GM12878 (cell line): ENCODE results near the gene ACP4. TPM values are rescaled to one million over a fixed set of nuclear protein-coding genes. Genes with fewer than 3 reads are reported as not detected.
A peak's percentile ranks its signal among the peaks of the same experiment; 100 is the strongest.

Source experiments
- ATAC-seq: fragments of 200-7000 bp; cut with Tn5 transposase; 3 replicates; pipeline ENCODE4 v1.9.1; 2020; ENCODE audit warnings: mild to moderate bottlenecking, moderate library complexity
- BruUV-seq: library from RNA; stranded (reverse); fragments of 400-500 nt; replicated peaks from 2 replicates; lab custom pipeline; 2021; lab: Mats Ljungman, UMichigan
- CTCF ChIA-PET: fragments of 300-600 bp; sonication (Branson Sonifier 250); formaldehyde crosslinking; extraction: SDS; loops from one replicate; lab custom pipeline; 2021; ENCODE audit warnings: inconsistent platforms; lab: Yijun Ruan, JAX
- POLR2A ChIA-PET: fragments of 350-600 bp; formaldehyde crosslinking; extraction: SDS; loops from one replicate; lab custom pipeline; 2021; ENCODE audit warnings: inconsistent platforms; lab: Charles Lee
- RAD21 ChIA-PET: fragments of 300-600 bp; sonication (Branson Sonifier 250); formaldehyde crosslinking; loops from one replicate; lab custom pipeline; 2023; ENCODE audit warnings: antibody characterized with exemption; ENCODE audit not compliant: unreplicated experiment; lab: Charles Lee
- SMC1A ChIA-PET: fragments of 300-600 bp; sonication (Branson Sonifier 250); formaldehyde crosslinking; loops from one replicate; lab custom pipeline; 2023; ENCODE audit not compliant: unreplicated experiment, uncharacterized antibody; lab: Charles Lee
- DNase-seq: peaks from one replicate; pipeline ENCODE4 v3.0.0-alpha.2; 2011; ENCODE audit warnings: low read depth, low spot score
- FAIRE-seq: peaks from 3 replicates; lab custom pipeline; 2011; peaks lifted over from hg19 to GRCh38; lab: Jason Lieb, UNC
- H2AFZ ChIP-seq: 2 replicates; pipeline ENCODE4 v1.6.0; 2011; ENCODE audit warnings: low read depth, low read length, control low read depth; ENCODE audit not compliant: control insufficient read depth
- H3K27ac ChIP-seq: 2 replicates; pipeline ENCODE4 v1.5.1; 2011; ENCODE audit warnings: control low read depth; ENCODE audit not compliant: control insufficient read depth, insufficient read depth
- H3K27me3 ChIP-seq, 2 experiments: replicated peaks in 1 of 2; 2 replicates each; pipeline versions ENCODE4 v1.6.0 to v1.6.1; 2011; ENCODE audit warnings: low read length in 1 of 2; ENCODE audit not compliant: control insufficient read depth in 2 of 2, insufficient read depth in 2 of 2
- H3K36me3 ChIP-seq, 2 experiments: 2 replicates each; pipeline ENCODE4 v1.5.1; 2011; ENCODE audit warnings: low read length in 1 of 2; ENCODE audit not compliant: control insufficient read depth in 2 of 2, insufficient read depth in 2 of 2
- H3K4me1 ChIP-seq: 2 replicates; pipeline ENCODE4 v1.6.1; 2011; ENCODE audit warnings: mild to moderate bottlenecking, low read length, moderate library complexity, mixed read lengths; ENCODE audit not compliant: control insufficient read depth, insufficient read depth
- H3K4me2 ChIP-seq: 2 replicates; pipeline ENCODE4 v1.6.0; 2011; ENCODE audit warnings: control low read depth; ENCODE audit not compliant: control insufficient read depth, insufficient read depth
- H3K4me3 ChIP-seq: fragments of 200-600 bp; sonication (generic); 2 replicates; pipeline ENCODE4 v1.5.1; 2016
- H3K79me2 ChIP-seq: 2 replicates; pipeline ENCODE4 v1.6.0; 2011; ENCODE audit warnings: low read length; ENCODE audit not compliant: control insufficient read depth, insufficient read depth
- H3K9ac ChIP-seq: 2 replicates; pipeline ENCODE4 v1.8.0; 2011; ENCODE audit warnings: low read length, control low read depth, mixed read lengths; ENCODE audit not compliant: control insufficient read depth, insufficient read depth
- H3K9me3 ChIP-seq: replicated peaks from 3 replicates; pipeline ENCODE4 v1.5.1; 2011; ENCODE audit warnings: mild to moderate bottlenecking, low read length; ENCODE audit not compliant: control insufficient read depth, insufficient read depth
- H4K20me1 ChIP-seq: 2 replicates; pipeline ENCODE4 v1.6.0; 2011; ENCODE audit not compliant: control insufficient read depth, insufficient read depth
- EP300 ChIP-seq, 2 experiments: fragments of 150-350 bp in 1 of 2; IDR thresholded peaks; 2 replicates each; pipeline ENCODE4 v1.6.1; 2011 to 2012; ENCODE audit warnings: low read depth in 2 of 2, low read length in 2 of 2, borderline replicate concordance in 1 of 2, improper control_type of control experiment in 1 of 2, inconsistent platforms in 1 of 2; ENCODE audit not compliant: control insufficient read depth in 1 of 2
- EZH2 ChIP-seq: IDR thresholded peaks from 2 replicates; pipeline ENCODE4 v1.6.1; 2012; ENCODE audit warnings: low read depth, mild to moderate bottlenecking, control low read depth, inconsistent platforms, low read length, borderline replicate concordance; ENCODE audit not compliant: control insufficient read depth
- FOXK2 ChIP-seq: fragments of 450-650 bp; IDR thresholded peaks from 2 replicates; pipeline ENCODE4 v1.6.1; 2017; ENCODE audit warnings: mild to moderate bottlenecking, moderate library complexity
- MYB ChIP-seq: fragments of 150-350 bp; IDR thresholded peaks from 2 replicates; pipeline ENCODE4 v1.6.1; 2014; ENCODE audit warnings: mild to moderate bottlenecking, low read depth, low read length, borderline replicate concordance
- PAX8 ChIP-seq: fragments of 450-650 bp; IDR thresholded peaks from 2 replicates; pipeline ENCODE4 v1.6.1; 2017; ENCODE audit warnings: mild to moderate bottlenecking, moderate library complexity
- RB1 ChIP-seq: fragments of 450-650 bp; formaldehyde crosslinking; IDR thresholded peaks from 2 replicates; pipeline ENCODE4 v1.6.1; 2017; ENCODE audit warnings: mild to moderate bottlenecking, borderline replicate concordance
- ZBED1 ChIP-seq: IDR thresholded peaks from 2 replicates; pipeline ENCODE4 v1.6.1; 2016; ENCODE audit warnings: borderline replicate concordance
- WGBS: methylation state at CpG from one replicate; pipeline ENCODE4 v1.1.6; 2016; ENCODE audit warnings: low lambda C conversion rate; ENCODE audit not compliant: insufficient replicate concordance, insufficient coverage; ENCODE audit errors: missing lambda C conversion rate; 5-methylcytosine and 5-hydroxymethylcytosine counted together
- in situ Hi-C: fragments of 300-500 bp; cut with MboI; formaldehyde crosslinking; loops from 9 replicates; pipeline ENCODE4 v1.14.3; 2018; ENCODE audit warnings: mixed read lengths
- intact Hi-C: fragments of 100-400 bp; cut with micrococcal nuclease; formaldehyde crosslinking; loops from one replicate; pipeline ENCODE4 v1.14.2; 2022; ENCODE audit not compliant: unreplicated experiment
- polyA plus RNA-seq, 11 experiments: library from polyadenylated mRNA; depleted of rRNA in 4 of 11; unstranded in 6 of 11; stranded (reverse) in 5 of 11; fragments of >200 nt; fragmentation: Nextera tagmentation in 4 of 11; fragmentation: Illumina TruSeq in 1 of 11; extraction: Ambion mirVana in 4 of 11; extraction: Trizol in 1 of 11; gene quantifications; 1 replicate in 1 of 11; 2 replicates in 10 of 11; pipeline versions ENCODE4 v1.2.1 to v1.2.3, GENCODE V29; 2011 to 2016; ENCODE audit warnings: inconsistent platforms in 2 of 11, missing spikeins in 2 of 11, low read depth in 1 of 11
- total RNA-seq, 4 experiments: library from RNA; depleted of rRNA in 3 of 4; stranded (reverse); fragments of >200 nt in 3 of 4; fragmentation: Illumina TruSeq in 1 of 4; extraction: Trizol in 1 of 4; gene quantifications; 2 replicates each; pipeline versions ENCODE4 v1.2.1 to v1.2.3, GENCODE V29; 2013 to 2021

ACP4 gene
- total and polyA plus RNA-seq, 10 of the 15 experiments (the other 5 are each of a cell fraction or from before 2014, with no cell fraction given): not detected

GRCh38 chr19:50812474-50812873 lies 22.3 kb downstream of the ACP4 start:
- in situ Hi-C loops: loop anchor here (10.0 kb wide), 1 partner anchor 552 kb away; the partner anchor contains the start of genes CLDND2 and ETFB
- H3K4me1 ChIP-seq: peaks cover 10% of the 10 kb centered on the region
- no peaks in the 10 kb centered on the region for H3K36me3 ChIP-seq
- TF ChIP-seq MYB (no peak), FOXK2 (peak; percentile 47; the same call in 1 of the 2 replicates), PAX8 (no peak)
- ChIA-PET SMC1A (no interaction called here), CTCF (no interaction called here), RAD21 (no interaction called here), POLR2A (interaction anchor here (0.6 kb wide), 1 partner anchor 17 kb away, joined by 3 read pairs; no protein-coding TSS in a partner anchor)
- peaks cover 3% of the 10 kb centered on the region; the same call in 2 of the 3 replicates for H3K9me3 ChIP-seq
- no peaks in the 10 kb centered on the region for H3K27me3 ChIP-seq
- H3K9ac ChIP-seq: no peak overlapping the region
- WGBS: 49% methylated on average over 3 of the region's 3 CpGs
- DNase-seq: no peak
- H3K4me3 ChIP-seq: no peak overlapping the region
- no peaks in the 10 kb centered on the region for H4K20me1 ChIP-seq
- no peak for ATAC-seq
- H3K4me2 ChIP-seq: no peak overlapping the region
- no TSS peak for BruUV-seq
- FAIRE-seq: no peak
- H2AFZ ChIP-seq: no peak overlapping the region
- H3K79me2 ChIP-seq: no peaks in the 10 kb centered on the region
- no peak overlapping the region for H3K27ac ChIP-seq
- intact Hi-C loops: no loop called here

GRCh38 chr19:50814883-50815282 lies 24.7 kb downstream of the ACP4 start:
- POLR2A ChIA-PET: interaction anchor here (0.6 to 1.0 kb wide), 2 partner anchors 13 to 25 kb away, joined by 3 to 5 read pairs; no protein-coding TSS in a partner anchor
- peaks cover 4% of the 10 kb centered on the region for H3K79me2 ChIP-seq
- H3K4me2 ChIP-seq: no peak overlapping the region
- FAIRE-seq (no peak), DNase-seq (no peak), ATAC-seq (no peak)
- H3K27ac ChIP-seq: no peak overlapping the region
- CTCF ChIA-PET: interaction anchor here (1.6 to 2.9 kb wide), 2 partner anchors 10 to 91 kb away, joined by 4 to 8 read pairs; no protein-coding TSS in a partner anchor
- SMC1A ChIA-PET: interaction anchor here (1.0 to 1.7 kb wide), 4 partner anchors 10 to 107 kb away, joined by 4 to 7 read pairs (median 4); no protein-coding TSS in a partner anchor
- TF ChIP-seq EZH2: no peak
- TF ChIP-seq EP300 (IDR thresholded peaks at IDR 0.05; ENCODE audit: borderline replicate concordance in 1 of 2, control insufficient read depth in 1 of 2, low read depth in 2 of 2, low read length in 2 of 2): no peak
- no peak for TF ChIP-seq ZBED1
- no peak for TF ChIP-seq RB1
- H3K36me3 ChIP-seq: no peaks in the 10 kb centered on the region
- no peak overlapping the region for H3K4me3 ChIP-seq
- RAD21 ChIA-PET: no interaction called here
- peaks cover 3% of the 10 kb centered on the region; the same call in 2 of the 3 replicates for H3K9me3 ChIP-seq
- in situ Hi-C loops: loop anchor here (10.0 kb wide), 1 partner anchor 550 kb away; the partner anchor contains the start of genes CLDND2 and ETFB
- no peak overlapping the region for H2AFZ ChIP-seq
- WGBS: 97% methylated on average over 5 of the region's 5 CpGs
- BruUV-seq: no TSS peak
- intact Hi-C loops: no loop called here
- peaks cover 26% of the 10 kb centered on the region for H3K4me1 ChIP-seq
- no peaks in the 10 kb centered on the region for H4K20me1 ChIP-seq
- no peaks in the 10 kb centered on the region for H3K27me3 ChIP-seq
- H3K9ac ChIP-seq: no peak overlapping the region
